Suprapubic skin (tissue), 3 donors: ENCODE results near the gene WWC1.

Experiments
- CTCF ChIP-seq, 2 donors: fragments of 200-600 bp in 1 of 2; fragments of 450-650 bp in 1 of 2; sonication (generic) in 1 of 2; IDR thresholded peaks; one replicate each; pipeline ENCODE4 v1.5.1; 2016 to 2019; ENCODE audit warnings: antibody characterized with exemption in 2 of 2, mild to moderate bottlenecking in 1 of 2, moderate library complexity in 1 of 2
- POLR2A ChIP-seq, 2 donors: fragments of 450-650 bp; IDR thresholded peaks; one replicate each; pipeline ENCODE4 v1.6.1; 2017; ENCODE audit warnings: antibody characterized with exemption in 2 of 2, mild to moderate bottlenecking in 2 of 2, moderate library complexity in 2 of 2

GRCh38 chr5:168409591-168410458 lies 118.4 kb downstream of the WWC1 start:
- TF ChIP-seq POLR2A (IDR thresholded peaks at IDR 0.05) (no peak), CTCF (IDR thresholded peaks at IDR 0.05) (no peak)
